HPDE6-E6E7 (cell line): ENCODE measurements around the gene NRG3.
"Not testable (repeated sequence)": the region's sequence is repeated elsewhere in the genome, so short reads cannot be mapped to it uniquely, and the experiment has no call there.

Experiments used
- DNase-seq: peaks from one replicate; pipeline ENCODE4 v3.0.0; 2011; ENCODE audit warnings: missing footprints; ENCODE audit errors: extremely low spot score

Gene NRG3

GRCh38 chr10:82572744-82573143 lies 697.8 kb downstream of the NRG3 start:
- DNase-seq: no peak

- DNase-seq: no peak
Measured at GRCh38 chr10:82574081-82574480, 699.1 kb downstream of the NRG3 start.

GRCh38 chr10:82575318-82575717 lies 700.3 kb downstream of the NRG3 start:
- DNase-seq: no peak

GRCh38 chr10:82576093-82576492 lies 701.1 kb downstream of the NRG3 start:
- no peak for DNase-seq

GRCh38 chr10:82581940-82582339 lies 706.9 kb downstream of the NRG3 start:
- no peak for DNase-seq

- DNase-seq: no peak
Measured at GRCh38 chr10:82591421-82591820, 716.4 kb downstream of the NRG3 start.

- DNase-seq: no peak
Measured at GRCh38 chr10:82597840-82598239, 722.8 kb downstream of the NRG3 start.

- no peak for DNase-seq
Measured at GRCh38 chr10:82609845-82610244, 734.9 kb downstream of the NRG3 start.

GRCh38 chr10:82618007-82618406 lies 743.0 kb downstream of the NRG3 start:
- DNase-seq: no peak

GRCh38 chr10:82621680-82622079 lies 746.7 kb downstream of the NRG3 start:
- DNase-seq: no peak

- DNase-seq: no peak
Measured at GRCh38 chr10:82622479-82622878, 747.5 kb downstream of the NRG3 start.

- DNase-seq: no peak
Measured at GRCh38 chr10:82625512-82626189, 750.7 kb downstream of the NRG3 start.

- no peak for DNase-seq
Measured at GRCh38 chr10:82628373-82628772, 753.4 kb downstream of the NRG3 start.

GRCh38 chr10:82643076-82643475 lies 768.1 kb downstream of the NRG3 start:
- no peak for DNase-seq

GRCh38 chr10:82643601-82644000 lies 768.6 kb downstream of the NRG3 start:
- no peak for DNase-seq

GRCh38 chr10:82645221-82645620 lies 770.2 kb downstream of the NRG3 start:
- DNase-seq: no peak

- no peak for DNase-seq
Measured at GRCh38 chr10:82653244-82654155, 778.5 kb downstream of the NRG3 start.

- no peak for DNase-seq
Measured at GRCh38 chr10:82660205-82660604, 785.2 kb downstream of the NRG3 start.

- no peak for DNase-seq
Measured at GRCh38 chr10:82660986-82661385, 786.0 kb downstream of the NRG3 start.

- no peak for DNase-seq
Measured at GRCh38 chr10:82661701-82662100, 786.7 kb downstream of the NRG3 start.

GRCh38 chr10:82668221-82668895 lies 793.4 kb downstream of the NRG3 start:
- DNase-seq: no peak

- no peak for DNase-seq
Measured at GRCh38 chr10:82674036-82674435, 799.0 kb downstream of the NRG3 start.

GRCh38 chr10:82677932-82678331 lies 802.9 kb downstream of the NRG3 start:
- not testable (repeated sequence) for DNase-seq
